Activated CD8-positive, alpha-beta T cell treated with anti-CD3 and anti-CD28 coated beads for 36 hours (primary cell): ENCODE data around the gene SNX14. TPM values are rescaled to one million over a fixed set of nuclear protein-coding genes. Genes with fewer than 3 reads are reported as not detected.

Experiments used
- ATAC-seq: fragments of 200-7000 bp; cut with Tn5 transposase; one replicate; pipeline ENCODE4 v1.10.0; 2021; ENCODE audit warnings: mild to moderate bottlenecking, moderate library complexity
- CTCF ChIA-PET: fragments of 350-600 bp; sonication (Branson Sonifier 250); formaldehyde crosslinking; loops from one replicate; lab custom pipeline; 2021; ENCODE audit warnings: antibody characterized with exemption; lab: Charles Lee
- POLR2A ChIA-PET: fragments of 350-600 bp; sonication (Branson Sonifier 250); formaldehyde crosslinking; loops from one replicate; lab custom pipeline; 2021; ENCODE audit warnings: antibody characterized with exemption; lab: Charles Lee
- DNase-seq: peaks from one replicate; pipeline ENCODE4 v3.0.0-alpha.2; 2020
- H3K27ac Mint-ChIP-seq: one replicate; pipeline ENCODE4 v1.8.0; 2021; ENCODE audit warnings: mild to moderate bottlenecking, mixed read lengths
- H3K27me3 Mint-ChIP-seq: one replicate; pipeline ENCODE4 v1.8.0; 2021; ENCODE audit warnings: mixed read lengths
- H3K36me3 Mint-ChIP-seq: one replicate; pipeline ENCODE4 v1.8.0; 2021; ENCODE audit warnings: low read depth, mixed read lengths
- H3K4me1 Mint-ChIP-seq: one replicate; pipeline ENCODE4 v1.8.0; 2021; ENCODE audit warnings: low read depth, mixed read lengths
- H3K4me3 Mint-ChIP-seq: one replicate; pipeline ENCODE4 v1.8.0; 2021; ENCODE audit warnings: mild to moderate bottlenecking, moderate library complexity, mixed read lengths
- H3K9me3 Mint-ChIP-seq: one replicate; pipeline ENCODE4 v1.8.0; 2021; ENCODE audit warnings: mixed read lengths
- intact Hi-C: fragments of 100-400 bp; cut with micrococcal nuclease; formaldehyde crosslinking; loops from one replicate; pipeline ENCODE4 v1.10.0; 2022
- total RNA-seq, 2 experiments: library from RNA; stranded (reverse); gene quantifications; one replicate each; pipeline ENCODE4 v1.2.3, GENCODE V29; 2021
- TF ChIP-seq, protein P1 (sequence below): fragments of 200-600 bp; IDR thresholded peaks from one replicate; pipeline ENCODE4 v1.8.0; 2022; ENCODE audit warnings: antibody characterized with exemption, mild to moderate bottlenecking

Gene SNX14
- total RNA-seq, 2 experiments from 2014 or later: 53.9 to 54.1 TPM

DNA sequence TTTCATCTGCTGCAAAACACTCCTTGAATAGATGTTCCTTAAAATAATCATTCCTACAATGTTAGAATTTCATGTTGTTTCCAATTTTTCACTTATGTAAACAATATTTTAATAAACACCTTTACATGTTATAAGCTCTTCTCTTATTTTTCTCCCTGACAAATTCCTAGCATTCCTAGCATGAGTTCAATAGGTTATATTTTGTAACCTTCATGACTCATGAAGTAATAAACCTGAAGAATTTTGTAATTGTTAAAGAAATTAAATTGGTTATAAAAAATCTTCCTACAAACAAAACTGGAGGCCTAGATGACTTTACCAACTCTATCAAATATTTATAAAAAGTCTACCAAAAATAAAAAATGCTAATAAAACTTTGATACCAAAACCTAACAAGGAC lies 77.5 kb downstream of the SNX14 start:
- H3K36me3 Mint-ChIP-seq: peaks cover 28% of the 10 kb centered on the region
- POLR2A ChIA-PET: no interaction called here

DNA sequence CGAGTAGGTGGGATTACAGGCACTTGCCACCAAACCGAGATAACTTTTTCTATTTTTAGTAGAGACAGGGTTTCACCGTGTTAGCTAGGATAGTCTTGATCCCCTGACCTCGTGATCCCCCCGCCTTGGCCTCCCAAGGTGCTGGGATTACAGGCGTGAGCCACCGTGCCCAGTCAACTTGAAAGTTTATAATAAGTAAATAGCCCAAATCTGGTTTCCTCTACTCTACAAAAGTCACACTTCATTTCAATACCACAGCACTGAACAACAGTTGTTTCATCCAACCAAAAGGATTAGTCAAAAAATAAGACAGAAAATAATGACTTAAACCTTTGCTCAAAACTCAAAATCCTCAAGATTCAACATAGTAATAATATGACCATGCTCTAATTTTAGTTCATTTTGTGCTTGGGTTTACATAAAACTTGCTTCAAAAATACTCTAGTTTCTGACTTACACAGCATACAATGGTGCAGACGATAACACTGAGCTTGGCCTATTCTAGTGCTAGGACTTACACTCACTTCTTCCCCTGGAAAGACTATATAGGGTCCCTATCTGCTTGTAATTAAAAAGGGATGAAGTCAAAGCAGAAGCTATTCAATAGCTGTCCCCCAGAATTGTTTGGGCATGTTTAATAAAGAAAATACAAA lies 87.1 kb downstream of the SNX14 start:
- CTCF ChIA-PET: interaction anchor here (0.5 to 1.7 kb wide), 4 partner anchors 24 to 317 kb away, joined by 3 to 9 read pairs (median 6); no protein-coding TSS in a partner anchor
- peak; percentile 55 for ATAC-seq
- peak; percentile 42 for DNase-seq
- no peak overlapping the region for H3K4me3 Mint-ChIP-seq
- H3K27ac Mint-ChIP-seq: peak overlapping the region; percentile 3
- H3K4me1 Mint-ChIP-seq: peaks cover 6% of the 10 kb centered on the region
- intact Hi-C loops: no loop called here
- H3K27me3 Mint-ChIP-seq: no peaks in the 10 kb centered on the region
- no peaks in the 10 kb centered on the region for H3K9me3 Mint-ChIP-seq
- TF ChIP-seq, protein P1, sequence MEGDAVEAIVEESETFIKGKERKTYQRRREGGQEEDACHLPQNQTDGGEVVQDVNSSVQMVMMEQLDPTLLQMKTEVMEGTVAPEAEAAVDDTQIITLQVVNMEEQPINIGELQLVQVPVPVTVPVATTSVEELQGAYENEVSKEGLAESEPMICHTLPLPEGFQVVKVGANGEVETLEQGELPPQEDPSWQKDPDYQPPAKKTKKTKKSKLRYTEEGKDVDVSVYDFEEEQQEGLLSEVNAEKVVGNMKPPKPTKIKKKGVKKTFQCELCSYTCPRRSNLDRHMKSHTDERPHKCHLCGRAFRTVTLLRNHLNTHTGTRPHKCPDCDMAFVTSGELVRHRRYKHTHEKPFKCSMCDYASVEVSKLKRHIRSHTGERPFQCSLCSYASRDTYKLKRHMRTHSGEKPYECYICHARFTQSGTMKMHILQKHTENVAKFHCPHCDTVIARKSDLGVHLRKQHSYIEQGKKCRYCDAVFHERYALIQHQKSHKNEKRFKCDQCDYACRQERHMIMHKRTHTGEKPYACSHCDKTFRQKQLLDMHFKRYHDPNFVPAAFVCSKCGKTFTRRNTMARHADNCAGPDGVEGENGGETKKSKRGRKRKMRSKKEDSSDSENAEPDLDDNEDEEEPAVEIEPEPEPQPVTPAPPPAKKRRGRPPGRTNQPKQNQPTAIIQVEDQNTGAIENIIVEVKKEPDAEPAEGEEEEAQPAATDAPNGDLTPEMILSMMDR: no peak
- H3K36me3 Mint-ChIP-seq: peaks cover 12% of the 10 kb centered on the region
- POLR2A ChIA-PET: interaction anchor here (0.7 kb wide), 1 partner anchor 87 kb away, joined by 3 read pairs; the partner anchor contains the start of gene SNX14

More for the DNA sequence above, 77.5 kb downstream of the SNX14 start:
- Mint-ChIP-seq H3K27me3 (no peaks in the 10 kb centered on the region), H3K4me3 (no peak overlapping the region), H3K27ac (no peak overlapping the region), H3K4me1 (no peaks in the 10 kb centered on the region), H3K9me3 (no peaks in the 10 kb centered on the region)
- ATAC-seq (no peak), DNase-seq (no peak)
- TF ChIP-seq, protein P1: no peak
- intact Hi-C loops: no loop called here
- CTCF ChIA-PET: interaction anchor here (1.4 kb wide), 1 partner anchor 33 kb away, joined by 5 read pairs; no protein-coding TSS in a partner anchor

GRCh38 chr6:85498596-85499258 lies 94.9 kb downstream of the SNX14 start:
- POLR2A ChIA-PET: no interaction called here
- H3K4me1 Mint-ChIP-seq: peaks cover 21% of the 10 kb centered on the region
- H3K36me3 Mint-ChIP-seq: peaks cover 21% of the 10 kb centered on the region
- H3K9me3 Mint-ChIP-seq: peaks cover 18% of the 10 kb centered on the region
- CTCF ChIA-PET: interaction anchor here (0.8 to 6.2 kb wide), 4 partner anchors 15 to 144 kb away, joined by 3 to 27 read pairs (median 14); no protein-coding TSS in a partner anchor
- H3K27ac Mint-ChIP-seq: no peak overlapping the region
- no peaks in the 10 kb centered on the region for H3K27me3 Mint-ChIP-seq
- TF ChIP-seq, protein P1: no peak
- no peak overlapping the region for H3K4me3 Mint-ChIP-seq
- ATAC-seq: peak; percentile 19
- intact Hi-C loops: no loop called here
- no peak for DNase-seq

GRCh38 chr6:85496856-85497255 lies 96.8 kb downstream of the SNX14 start:
- DNase-seq (peak; percentile 62), ATAC-seq (peak; percentile 37)
- H3K27me3 Mint-ChIP-seq: no peaks in the 10 kb centered on the region
- ChIA-PET POLR2A (interaction anchor here (1.8 kb wide), 1 partner anchor 47 kb away, joined by 5 read pairs; the partner anchor contains the start of gene NT5E), CTCF (interaction anchor here (0.7 to 6.2 kb wide), 5 partner anchors 10 to 142 kb away, joined by 3 to 27 read pairs (median 4); no protein-coding TSS in a partner anchor)
- intact Hi-C loops: no loop called here
- H3K4me1 Mint-ChIP-seq: peaks cover 21% of the 10 kb centered on the region
- peak overlapping the region; percentile 74 for H3K27ac Mint-ChIP-seq
- no peak overlapping the region for H3K4me3 Mint-ChIP-seq
- peaks cover 21% of the 10 kb centered on the region for H3K36me3 Mint-ChIP-seq
- TF ChIP-seq, protein P1: no peak
- peaks cover 18% of the 10 kb centered on the region for H3K9me3 Mint-ChIP-seq
